IgD-negative memory B cell (primary cell): ENCODE results near the gene OAT. TPM values are rescaled to one million over a fixed set of nuclear protein-coding genes. Genes with fewer than 3 reads are reported as not detected.

ENCODE experiments used
- H3K27ac Mint-ChIP-seq, 3 donors: one replicate each; pipeline ENCODE4 v1.8.0; 2020 to 2022; ENCODE audit warnings: mild to moderate bottlenecking in 3 of 3, mixed read lengths in 3 of 3, moderate library complexity in 1 of 3
- H3K27me3 Mint-ChIP-seq: one replicate; pipeline ENCODE4 v1.8.0; 2021; ENCODE audit warnings: mixed read lengths
- H3K36me3 Mint-ChIP-seq: one replicate; pipeline ENCODE4 v1.8.0; 2020; ENCODE audit warnings: mild to moderate bottlenecking, mixed read lengths
- H3K4me1 Mint-ChIP-seq, 3 donors: one replicate each; pipeline ENCODE4 v1.8.0; 2020 to 2022; ENCODE audit warnings: mixed read lengths in 3 of 3, mild to moderate bottlenecking in 1 of 3
- H3K4me3 Mint-ChIP-seq, 4 donors: one replicate each; pipeline ENCODE4 v1.8.0; 2020 to 2022; ENCODE audit warnings: mild to moderate bottlenecking in 4 of 4, mixed read lengths in 4 of 4, moderate library complexity in 3 of 4
- H3K9me3 Mint-ChIP-seq, 3 donors: one replicate each; pipeline ENCODE4 v1.8.0; 2020 to 2021; ENCODE audit warnings: mixed read lengths in 3 of 3, mild to moderate bottlenecking in 1 of 3
- polyA plus RNA-seq: library from polyadenylated mRNA; unstranded; fragments of 300-500 nt; fragmentation: Illumina TruSeq; gene quantifications from one replicate; pipeline ENCODE4 v1.2.3, GENCODE V29; 2021

The OAT gene
- polyA plus RNA-seq, 1 donor from 2014 or later: 46.4 TPM

DNA sequence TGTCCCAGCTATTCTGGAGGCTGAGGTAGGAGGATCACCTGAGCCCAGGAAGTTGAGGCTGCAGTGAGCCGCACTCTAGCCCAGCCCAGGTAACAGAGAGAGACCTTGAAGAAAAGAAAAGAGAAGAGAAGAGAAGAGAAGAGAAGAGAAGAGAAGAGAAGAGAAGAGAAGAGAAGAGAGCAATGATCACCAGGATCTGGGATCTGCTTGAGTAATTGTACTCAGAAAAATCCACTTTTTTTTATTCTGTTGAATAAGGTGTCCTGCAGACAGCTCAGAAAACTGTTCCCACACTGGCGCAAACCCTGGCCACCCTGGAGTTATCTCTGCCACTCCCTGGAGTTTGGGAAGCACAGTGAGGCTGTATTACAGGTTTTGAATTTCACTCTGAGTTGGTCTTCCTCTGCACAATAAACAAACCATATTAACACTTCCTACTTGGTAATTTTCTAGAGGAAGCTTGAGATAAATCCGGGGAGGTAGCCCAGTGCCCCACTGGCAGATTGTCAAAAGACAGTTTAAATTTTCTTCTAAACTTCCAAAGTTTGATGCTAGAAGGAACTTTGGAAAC lies 9.6 kb upstream of the OAT start:
- H3K27me3 Mint-ChIP-seq: peaks cover 33% of the 10 kb centered on the region
- H3K36me3 Mint-ChIP-seq: no peaks in the 10 kb centered on the region
- peak overlapping the region in 1 of 3 donors; percentile 51 for H3K27ac Mint-ChIP-seq
- H3K9me3 Mint-ChIP-seq: no peaks in the 10 kb centered on the region
- H3K4me3 Mint-ChIP-seq: no peak overlapping the region
- H3K4me1 Mint-ChIP-seq: no peaks in the 10 kb centered on the region

DNA sequence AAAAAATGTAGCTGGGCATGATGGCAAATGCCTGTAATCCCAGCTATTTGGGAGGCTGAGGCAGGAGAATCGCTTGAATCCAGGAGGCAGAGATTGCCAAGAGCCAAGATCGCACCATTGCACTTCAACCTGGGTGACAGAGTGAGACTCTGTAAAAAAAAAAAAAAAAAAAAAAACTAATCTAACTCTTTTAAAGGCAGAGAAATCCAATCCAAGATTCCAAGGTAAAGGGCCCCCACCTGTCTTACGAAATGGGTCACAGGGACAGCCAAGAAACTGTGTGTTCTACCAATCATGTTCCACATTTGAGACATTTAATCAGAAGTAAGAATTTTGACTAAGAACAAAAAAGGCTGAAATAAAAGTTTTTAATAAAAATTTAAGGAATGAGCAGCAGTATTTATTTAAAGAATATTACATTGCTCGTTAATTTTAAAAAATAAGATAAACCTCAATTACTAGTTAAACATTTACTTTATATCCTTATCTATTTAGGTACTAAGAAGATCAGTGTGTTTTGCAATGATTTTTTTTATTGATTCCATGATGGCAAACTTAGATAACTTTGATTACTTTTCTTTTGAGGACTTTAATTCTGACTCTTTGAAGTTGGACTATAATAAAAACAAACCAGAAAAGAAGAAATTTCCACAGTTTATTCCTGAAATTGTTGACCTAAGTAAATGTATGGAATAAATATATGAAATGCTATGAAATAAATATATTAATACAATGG lies 6.7 kb upstream of the OAT start:
- no peaks in the 10 kb centered on the region for H3K4me1 Mint-ChIP-seq
- no peak overlapping the region for H3K4me3 Mint-ChIP-seq

DNA sequence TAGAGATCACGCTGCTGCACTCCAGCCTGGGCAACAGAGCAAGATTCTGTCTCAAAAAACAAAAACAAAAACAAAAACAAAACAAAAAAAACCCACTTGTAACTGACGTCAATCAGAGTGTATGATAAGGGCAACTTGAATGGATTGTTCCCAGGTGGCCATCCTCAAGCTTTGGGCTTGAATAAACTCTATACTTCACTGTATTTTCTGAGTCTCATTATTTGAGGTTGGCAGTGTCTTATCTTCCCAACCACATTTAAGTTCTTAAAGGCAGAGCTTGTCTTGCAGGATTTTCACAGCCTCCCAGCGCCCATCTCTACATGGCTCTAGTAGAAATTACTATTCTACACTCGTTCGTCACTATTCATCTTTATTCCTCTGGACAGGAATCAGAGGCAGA lies 5.1 kb upstream of the OAT start:
- no peak overlapping the region for H3K4me3 Mint-ChIP-seq
- peaks cover 0 to 3% (median 3%) of the 10 kb centered on the region in 3 donors for H3K4me1 Mint-ChIP-seq
- no peaks in the 10 kb centered on the region for H3K9me3 Mint-ChIP-seq
- peaks cover 30% of the 10 kb centered on the region for H3K27me3 Mint-ChIP-seq
- H3K36me3 Mint-ChIP-seq: no peaks in the 10 kb centered on the region
- no peak overlapping the region for H3K27ac Mint-ChIP-seq

More for the DNA sequence above, 6.7 kb upstream of the OAT start:
- H3K36me3 Mint-ChIP-seq: no peaks in the 10 kb centered on the region
- no peak overlapping the region for H3K27ac Mint-ChIP-seq
- H3K27me3 Mint-ChIP-seq: peaks cover 34% of the 10 kb centered on the region
- H3K9me3 Mint-ChIP-seq: no peaks in the 10 kb centered on the region

DNA sequence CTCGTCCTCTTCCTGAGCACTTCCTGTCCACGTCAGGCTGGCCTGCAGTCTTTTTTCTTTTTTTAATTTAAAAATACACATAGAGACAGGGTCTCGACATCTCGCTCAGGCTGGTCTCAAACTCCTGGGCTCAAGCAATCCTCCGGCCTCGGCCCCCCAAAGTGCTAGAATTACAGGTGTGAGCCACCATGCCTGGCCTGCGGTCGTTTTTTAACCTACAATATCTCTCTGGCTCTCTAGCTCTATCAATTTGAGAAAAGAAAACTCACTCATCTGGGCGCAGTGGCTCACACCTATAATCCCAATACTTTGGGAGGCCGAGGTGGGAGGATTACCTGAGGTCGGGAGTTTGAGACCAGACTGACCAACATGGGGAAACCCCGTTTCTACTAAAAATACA lies 4.0 kb upstream of the OAT start:
- Mint-ChIP-seq H3K4me3 (no peak overlapping the region), H3K27me3 (peaks cover 22% of the 10 kb centered on the region), H3K36me3 (no peaks in the 10 kb centered on the region), H3K27ac (no peak overlapping the region), H3K4me1 (peaks cover 0 to 5% (median 3%) of the 10 kb centered on the region in 3 donors), H3K9me3 (no peaks in the 10 kb centered on the region)

DNA sequence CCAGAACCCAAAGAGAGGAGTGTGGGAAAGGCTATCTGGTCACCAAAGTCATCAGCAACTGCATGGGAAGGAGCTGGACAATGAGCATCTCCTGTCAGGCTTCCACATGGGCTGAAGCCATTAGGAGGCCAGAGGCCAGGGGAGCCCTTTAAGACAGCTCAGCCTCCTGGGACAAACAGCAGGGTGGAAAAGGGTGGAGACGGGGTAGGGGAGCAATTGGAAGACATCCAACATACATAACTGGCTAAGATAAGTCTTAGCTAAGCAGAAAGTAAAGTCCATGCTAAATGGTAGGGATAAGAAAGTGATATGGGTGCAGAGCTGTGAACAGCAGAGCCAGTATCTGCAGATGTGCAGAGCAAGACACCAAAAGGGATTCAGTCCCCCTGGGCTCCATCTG lies 1.5 kb upstream of the OAT start:
- Mint-ChIP-seq H3K4me1 (peaks cover 0 to 12% (median 7%) of the 10 kb centered on the region in 3 donors), H3K27ac (peak overlapping the region in 2 of 3 donors; percentile 57 to 70), H3K27me3 (peaks cover 16% of the 10 kb centered on the region), H3K4me3 (peak overlapping the region in 1 of 4 donors; percentile 67), H3K9me3 (no peaks in the 10 kb centered on the region), H3K36me3 (no peaks in the 10 kb centered on the region)

DNA sequence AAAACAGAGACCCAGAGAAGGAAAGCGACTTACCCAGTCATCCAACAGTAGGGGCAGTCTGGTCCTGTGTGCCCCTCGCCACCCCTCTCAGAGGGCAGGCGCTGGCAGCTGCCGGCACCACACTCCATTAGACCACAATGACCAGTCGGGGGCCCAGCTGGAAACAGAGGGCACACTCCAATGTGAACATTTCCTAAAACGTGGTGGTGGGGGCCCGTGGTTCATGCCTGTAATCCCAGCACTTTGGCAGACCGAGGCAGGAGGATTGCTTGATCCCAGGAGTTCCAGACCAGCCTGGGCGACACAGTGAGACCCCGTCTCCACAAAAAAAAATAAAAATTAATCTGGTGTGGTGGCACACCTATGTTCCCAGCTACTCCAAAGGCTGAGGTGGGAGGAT lies 912 bp upstream of the OAT start:
- H3K9me3 Mint-ChIP-seq: no peaks in the 10 kb centered on the region
- peaks cover under 1 to 12% (median 7%) of the 10 kb centered on the region in 3 donors for H3K4me1 Mint-ChIP-seq
- H3K27ac Mint-ChIP-seq: peak overlapping the region in 2 of 3 donors; percentile 90 to 92
- H3K4me3 Mint-ChIP-seq: peak overlapping the region; percentile 83 to 94 (median 93)
- no peaks in the 10 kb centered on the region for H3K36me3 Mint-ChIP-seq
- peaks cover 16% of the 10 kb centered on the region for H3K27me3 Mint-ChIP-seq

DNA sequence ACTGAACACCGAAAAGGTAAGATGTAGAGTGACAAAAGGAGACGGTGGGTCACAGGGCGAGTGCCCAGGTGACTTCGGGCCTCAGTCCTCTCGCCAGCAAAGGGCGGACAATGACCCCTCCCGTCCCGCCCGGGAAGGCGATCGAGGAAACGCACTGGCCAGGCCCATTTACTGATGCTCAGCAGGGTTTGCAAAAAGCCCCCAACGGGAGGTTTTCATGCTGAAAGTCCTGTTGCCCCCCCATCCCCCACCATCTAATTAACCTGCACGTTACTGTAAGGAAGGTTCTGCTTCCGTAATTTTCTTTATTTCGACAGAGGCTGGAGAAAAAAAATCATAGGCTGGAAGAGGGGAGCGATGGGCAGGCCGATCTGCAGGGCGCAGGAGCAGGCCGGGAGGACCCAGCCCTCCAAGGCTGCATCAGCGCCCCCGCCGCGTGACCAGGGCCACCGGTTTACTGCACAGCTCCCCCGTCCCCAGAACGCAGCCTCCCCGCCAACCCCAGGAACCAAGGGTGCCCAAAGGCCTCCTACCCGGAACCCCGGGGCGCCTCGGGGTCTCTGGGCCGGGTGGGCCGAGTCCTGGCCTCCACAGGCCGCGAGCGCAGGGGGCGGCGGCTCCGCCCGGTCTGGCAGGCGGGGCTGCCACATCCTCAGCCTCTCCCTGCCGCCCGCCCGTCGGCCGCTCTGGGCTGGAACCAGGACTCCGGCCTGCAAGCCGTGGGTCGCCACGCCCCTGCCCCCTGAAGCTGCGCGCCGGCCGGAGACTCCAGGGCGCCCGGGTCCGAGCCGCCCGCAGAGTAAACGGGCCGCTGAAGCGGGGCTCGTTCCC lies 613 bp downstream of the OAT start:
- Mint-ChIP-seq H3K4me1 (peaks cover 7 to 15% (median 11%) of the 10 kb centered on the region in 3 donors), H3K9me3 (no peaks in the 10 kb centered on the region)

DNA sequence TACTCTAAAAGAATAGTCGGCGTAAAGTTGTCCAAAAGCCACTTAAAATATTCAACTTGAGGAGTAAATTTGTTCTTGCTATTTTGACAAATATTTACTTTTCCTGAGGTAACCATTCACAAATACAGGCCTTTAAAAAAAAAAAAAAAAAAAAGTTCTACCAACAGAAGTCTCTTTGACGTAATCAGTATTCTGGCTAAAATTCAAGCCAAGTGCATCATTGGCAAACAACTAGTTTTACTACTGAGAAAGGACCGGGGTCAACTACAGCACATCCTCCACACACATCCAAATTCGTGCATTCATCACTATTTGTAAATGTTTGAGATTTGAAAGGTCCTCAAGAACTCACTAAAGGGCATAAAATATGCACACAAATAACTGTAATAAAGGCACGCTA lies 2.0 kb downstream of the OAT start:
- H3K4me3 Mint-ChIP-seq: peak overlapping the region in 3 of 4 donors; percentile 16 to 83 (median 43)
- no peak overlapping the region for H3K27ac Mint-ChIP-seq

More for the DNA sequence above, 613 bp downstream of the OAT start:
- Mint-ChIP-seq H3K27ac (peak overlapping the region in 2 of 3 donors; percentile 90 to 92), H3K4me3 (peak overlapping the region; percentile 75 to 94 (median 88)), H3K36me3 (no peaks in the 10 kb centered on the region), H3K27me3 (peaks cover 11% of the 10 kb centered on the region)

DNA sequence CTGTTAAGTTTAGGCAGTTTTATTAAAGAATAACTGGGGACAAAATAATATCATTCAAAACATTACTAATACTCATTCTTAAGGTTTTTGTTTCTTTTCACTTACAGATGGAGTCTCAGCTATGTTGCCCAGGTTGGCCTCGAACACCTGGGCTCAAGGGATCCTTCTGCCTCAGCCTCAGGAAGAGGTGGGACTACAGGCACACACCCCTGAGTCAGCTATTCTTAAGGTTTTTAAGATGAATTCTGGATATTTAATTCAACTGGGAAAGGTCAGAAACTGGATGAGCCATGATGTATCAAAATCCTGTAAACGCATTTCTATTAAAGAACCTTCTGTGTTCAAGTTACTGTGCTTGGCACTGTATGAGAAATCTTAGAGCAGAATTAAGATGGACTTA lies 3.5 kb downstream of the OAT start:
- peak overlapping the region in 1 of 3 donors; percentile 60 for H3K27ac Mint-ChIP-seq
- H3K9me3 Mint-ChIP-seq: no peaks in the 10 kb centered on the region
- H3K36me3 Mint-ChIP-seq: peaks cover 3% of the 10 kb centered on the region
- H3K27me3 Mint-ChIP-seq: no peaks in the 10 kb centered on the region
- H3K4me1 Mint-ChIP-seq: peaks cover 7 to 15% (median 11%) of the 10 kb centered on the region in 3 donors
- peak overlapping the region in 1 of 4 donors; percentile 28 for H3K4me3 Mint-ChIP-seq

More for the DNA sequence above, 2.0 kb downstream of the OAT start:
- Mint-ChIP-seq H3K9me3 (no peaks in the 10 kb centered on the region), H3K27me3 (peaks cover 2% of the 10 kb centered on the region), H3K36me3 (no peaks in the 10 kb centered on the region), H3K4me1 (peaks cover 7 to 15% (median 11%) of the 10 kb centered on the region in 3 donors)

DNA sequence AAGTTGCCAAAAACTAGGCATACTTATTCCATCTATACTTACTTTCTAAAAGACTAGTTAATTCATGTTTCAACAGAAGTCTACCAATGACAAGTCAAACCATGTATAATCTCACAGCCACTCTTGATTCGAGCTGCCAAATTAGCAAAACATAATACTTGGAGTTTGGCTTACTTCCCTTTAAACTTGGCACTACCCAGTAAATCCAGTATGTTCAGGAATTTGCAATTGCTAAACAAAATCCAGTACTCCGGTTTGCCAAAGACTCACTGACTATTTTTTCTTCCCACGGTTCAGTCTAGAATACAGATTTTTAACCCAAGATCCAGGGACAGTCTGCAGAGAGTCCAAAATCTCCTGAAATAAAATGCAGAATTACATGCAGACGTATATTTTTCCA lies 4.6 kb downstream of the OAT start:
- Mint-ChIP-seq H3K9me3 (no peaks in the 10 kb centered on the region), H3K4me1 (peaks cover 8 to 12% (median 11%) of the 10 kb centered on the region in 3 donors), H3K27me3 (no peaks in the 10 kb centered on the region), H3K4me3 (peak overlapping the region in 1 of 4 donors; percentile 40), H3K36me3 (peaks cover 6% of the 10 kb centered on the region), H3K27ac (no peak overlapping the region)

DNA sequence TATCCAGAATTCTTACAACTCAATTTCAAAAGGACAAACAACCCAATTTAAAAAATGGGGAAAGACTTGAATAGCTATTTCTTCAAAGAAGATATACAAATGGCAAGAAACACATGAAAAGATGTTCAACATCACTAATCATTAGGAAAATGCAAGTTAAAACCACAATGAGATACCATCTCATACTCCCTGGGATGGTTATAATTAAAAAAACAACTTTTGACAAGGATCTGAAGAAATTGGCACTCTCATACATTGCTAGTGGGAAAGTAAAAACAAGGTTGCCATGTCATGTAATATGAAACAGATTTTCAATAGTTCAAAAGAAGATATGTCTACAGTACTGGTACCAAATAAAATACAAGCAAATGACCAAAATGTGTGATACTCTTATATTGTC lies 9.0 kb downstream of the OAT start:
- Mint-ChIP-seq H3K4me1 (peaks cover 3 to 11% (median 4%) of the 10 kb centered on the region in 3 donors), H3K36me3 (peaks cover 10% of the 10 kb centered on the region), H3K27ac (no peak overlapping the region), H3K27me3 (no peaks in the 10 kb centered on the region), H3K9me3 (no peaks in the 10 kb centered on the region), H3K4me3 (no peak overlapping the region)

DNA sequence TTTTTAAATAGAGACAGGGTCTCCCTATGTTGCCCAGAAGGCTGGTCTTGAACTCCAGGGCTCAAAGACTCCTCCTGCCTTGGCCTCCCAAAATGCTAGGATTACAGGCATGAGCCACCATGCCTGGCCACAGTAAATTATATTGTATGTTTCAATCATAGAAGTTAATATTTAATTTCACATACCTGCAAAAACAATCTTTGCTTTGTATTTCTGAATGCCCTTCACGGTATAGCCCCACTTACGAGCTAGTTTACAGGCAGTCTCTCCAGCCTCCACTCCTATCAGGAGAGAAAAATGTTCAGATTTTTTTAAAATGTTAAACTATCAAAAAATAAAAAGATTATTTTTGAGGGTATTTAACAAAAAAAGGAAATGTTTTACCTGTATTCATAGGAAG lies 10.4 kb downstream of the OAT start:
- Mint-ChIP-seq H3K27me3 (no peaks in the 10 kb centered on the region), H3K4me3 (no peak overlapping the region), H3K36me3 (peaks cover 15% of the 10 kb centered on the region), H3K9me3 (no peaks in the 10 kb centered on the region), H3K4me1 (peaks cover 5 to 8% (median 6%) of the 10 kb centered on the region in 3 donors), H3K27ac (no peak overlapping the region)

DNA sequence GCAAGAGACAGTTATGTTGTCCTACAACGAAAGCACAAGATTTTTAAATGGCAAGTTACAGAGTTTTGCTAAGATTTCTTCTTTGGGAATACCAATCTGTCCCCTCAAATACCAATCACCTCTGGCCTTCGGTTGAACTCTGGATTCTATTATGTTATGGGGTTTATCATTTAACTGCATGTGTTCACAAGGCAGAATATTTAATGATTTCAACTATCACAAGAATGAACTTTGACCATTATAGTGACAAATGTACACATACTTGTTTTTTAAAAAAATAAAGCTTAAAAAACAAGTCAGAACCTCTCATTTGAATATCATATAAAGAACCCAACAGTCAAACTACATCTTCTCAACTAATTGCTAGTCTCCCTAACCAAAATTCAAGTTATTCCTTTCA lies 11.3 kb downstream of the OAT start:
- Mint-ChIP-seq H3K4me3 (no peak overlapping the region), H3K4me1 (peaks cover 8 to 11% (median 9%) of the 10 kb centered on the region in 3 donors), H3K9me3 (no peaks in the 10 kb centered on the region), H3K27me3 (no peaks in the 10 kb centered on the region), H3K27ac (no peak overlapping the region), H3K36me3 (peaks cover 16% of the 10 kb centered on the region)

DNA sequence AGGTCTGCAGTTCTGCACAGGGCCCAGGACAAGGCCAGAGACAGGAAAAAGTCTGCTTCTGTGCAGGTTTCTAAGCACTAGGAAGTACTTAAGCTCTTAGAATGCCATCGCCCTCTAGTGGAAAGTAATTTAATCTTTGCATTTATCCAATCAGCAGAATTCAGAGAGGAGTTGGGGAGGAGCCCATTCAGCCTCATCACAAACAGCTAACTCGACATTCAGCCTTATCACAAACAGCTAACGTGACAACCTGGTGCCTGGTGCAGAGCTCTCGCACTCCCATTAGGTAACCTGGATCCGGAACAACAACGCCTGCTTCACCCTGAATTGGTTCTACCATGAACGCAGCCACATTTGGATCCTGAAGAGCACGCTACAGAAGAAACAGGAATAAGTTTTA lies 15.2 kb downstream of the OAT start:
- peaks cover 6 to 9% (median 8%) of the 10 kb centered on the region in 3 donors for H3K4me1 Mint-ChIP-seq
- H3K36me3 Mint-ChIP-seq: peaks cover 16% of the 10 kb centered on the region
- peak overlapping the region in 2 of 3 donors; percentile 48 to 86 for H3K27ac Mint-ChIP-seq
- H3K4me3 Mint-ChIP-seq: peak overlapping the region in 1 of 4 donors; percentile 58
- no peaks in the 10 kb centered on the region for H3K27me3 Mint-ChIP-seq
- no peaks in the 10 kb centered on the region for H3K9me3 Mint-ChIP-seq

DNA sequence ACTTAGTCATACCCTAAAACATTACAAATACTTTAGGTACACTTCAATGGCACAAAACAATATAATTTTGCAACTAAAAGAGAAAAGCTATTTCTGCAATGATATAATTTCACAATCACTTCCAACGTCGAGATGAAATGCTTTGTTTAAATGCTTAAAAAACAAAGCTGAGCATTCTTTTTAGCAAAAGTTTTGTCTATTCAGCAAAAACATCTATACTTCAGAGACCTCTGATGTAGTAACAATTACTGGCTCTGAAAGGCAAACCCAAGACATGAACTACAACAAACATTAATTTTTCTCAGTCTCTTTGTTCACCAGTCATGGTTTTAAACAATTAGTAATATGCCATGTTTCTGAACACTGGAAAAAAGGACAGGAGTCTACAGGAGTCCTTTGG lies 16.4 kb downstream of the OAT start:
- no peaks in the 10 kb centered on the region for H3K9me3 Mint-ChIP-seq
- H3K27ac Mint-ChIP-seq: no peak overlapping the region
- no peaks in the 10 kb centered on the region for H3K27me3 Mint-ChIP-seq
- peaks cover 6 to 9% (median 8%) of the 10 kb centered on the region in 3 donors for H3K4me1 Mint-ChIP-seq
- no peak overlapping the region for H3K4me3 Mint-ChIP-seq
- H3K36me3 Mint-ChIP-seq: peaks cover 21% of the 10 kb centered on the region
